Stimulated activated naive CD8-positive, alpha-beta T cell treated with anti-CD3 and anti-CD28 coated beads, Interleukin-15, amount 100 ng/mL, for 72 hours (primary cell): ENCODE results near the gene RXRA.

Source experiments
- ATAC-seq: fragments of 150-1000 bp; cut with Tn5 transposase; 2 replicates; pipeline ENCODE4 v1.10.0; 2021; ENCODE audit warnings: mild to moderate bottlenecking, moderate library complexity
- DNase-seq, 2 donors: peaks; one replicate each; pipeline ENCODE4 v3.0.0; 2021 to 2022
- H3K27ac Mint-ChIP-seq, 2 donors: one replicate each; pipeline ENCODE4 v1.8.0; 2022; ENCODE audit warnings: mild to moderate bottlenecking in 2 of 2, mixed read lengths in 2 of 2, moderate library complexity in 2 of 2
- H3K27me3 Mint-ChIP-seq: one replicate; pipeline ENCODE4 v1.8.0; 2022; ENCODE audit warnings: mixed read lengths
- H3K4me1 Mint-ChIP-seq: one replicate; pipeline ENCODE4 v1.8.0; 2022; ENCODE audit warnings: mild to moderate bottlenecking, mixed read lengths
- H3K4me3 Mint-ChIP-seq, 2 donors: one replicate each; pipeline ENCODE4 v1.8.0; 2022; ENCODE audit warnings: mild to moderate bottlenecking in 2 of 2, mixed read lengths in 2 of 2, moderate library complexity in 1 of 2
- H3K9me3 Mint-ChIP-seq, 2 donors: one replicate each; pipeline ENCODE4 v1.8.0; 2022; ENCODE audit warnings: mixed read lengths in 2 of 2

Gene RXRA

GRCh38 chr9:134333874-134334581, 7.8 kb downstream of the RXRA start:
- peaks cover 4% of the 10 kb centered on the region for H3K4me1 Mint-ChIP-seq
- H3K4me3 Mint-ChIP-seq, result no peak overlapping the region
- no peaks in the 10 kb centered on the region for H3K9me3 Mint-ChIP-seq
- H3K27ac Mint-ChIP-seq, result no peak overlapping the region
- DNase-seq, result no peak
- ATAC-seq, result no peak
- no peaks in the 10 kb centered on the region for H3K27me3 Mint-ChIP-seq

DNA sequence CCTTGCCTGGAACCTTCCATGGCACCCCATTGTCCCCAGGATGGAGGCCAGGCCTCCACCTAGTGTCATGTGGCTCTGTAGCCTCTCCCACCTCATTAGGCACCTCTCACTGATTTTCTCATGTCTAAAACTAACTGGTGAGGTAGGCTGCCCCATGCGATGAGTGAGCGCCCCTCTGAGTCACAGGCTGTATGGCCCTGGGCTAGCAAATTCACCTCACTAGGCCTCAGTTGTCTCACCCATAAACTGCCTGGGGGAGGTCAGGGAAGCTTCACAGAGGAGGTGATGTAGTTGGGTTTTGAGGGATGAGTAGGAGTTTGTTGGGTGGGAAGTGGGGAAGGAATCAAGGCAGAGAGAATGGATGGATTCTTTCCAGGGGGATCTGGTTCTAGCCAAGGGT, 8.8 kb downstream of the RXRA start:
- DNase-seq, result no peak
- no peaks in the 10 kb centered on the region for H3K4me1 Mint-ChIP-seq
- H3K27ac Mint-ChIP-seq, result no peak overlapping the region
- ATAC-seq, result no peak
- no peaks in the 10 kb centered on the region for H3K9me3 Mint-ChIP-seq
- H3K27me3 Mint-ChIP-seq, result no peaks in the 10 kb centered on the region
- H3K4me3 Mint-ChIP-seq, result no peak overlapping the region

GRCh38 chr9:134335486-134336220, 9.4 kb downstream of the RXRA start:
- DNase-seq (no peak), ATAC-seq (no peak)
- H3K4me3 Mint-ChIP-seq, result no peak overlapping the region
- no peaks in the 10 kb centered on the region for H3K4me1 Mint-ChIP-seq
- H3K9me3 Mint-ChIP-seq, result no peaks in the 10 kb centered on the region
- no peak overlapping the region for H3K27ac Mint-ChIP-seq
- H3K27me3 Mint-ChIP-seq, result no peaks in the 10 kb centered on the region

GRCh38 chr9:134336228-134336627, 10.0 kb downstream of the RXRA start:
- DNase-seq (no peak), ATAC-seq (no peak)
- H3K27ac Mint-ChIP-seq, result no peak overlapping the region
- no peaks in the 10 kb centered on the region for H3K9me3 Mint-ChIP-seq
- no peak overlapping the region for H3K4me3 Mint-ChIP-seq
- H3K4me1 Mint-ChIP-seq, result no peaks in the 10 kb centered on the region
- no peaks in the 10 kb centered on the region for H3K27me3 Mint-ChIP-seq

DNA sequence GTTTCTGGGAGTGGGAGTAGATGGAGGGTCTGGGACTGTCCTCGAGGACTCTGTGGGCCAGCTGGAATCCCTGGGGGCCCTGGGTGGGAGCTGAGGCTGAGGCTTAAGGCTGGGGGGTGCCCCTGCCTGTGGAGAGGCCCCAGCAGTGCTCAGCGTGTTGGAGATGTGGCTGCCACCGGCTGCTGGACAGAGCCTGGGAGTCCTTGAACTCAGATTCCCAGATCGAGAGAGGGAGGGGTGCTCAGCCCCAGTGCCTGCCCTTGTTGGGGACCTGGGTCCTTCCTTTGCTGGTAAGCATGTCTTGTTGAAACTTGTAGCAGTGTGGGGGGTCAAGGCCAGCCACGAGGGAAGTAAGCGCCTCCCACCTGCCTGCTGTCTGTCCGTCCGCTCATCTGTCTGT, 10.7 kb downstream of the RXRA start:
- no peaks in the 10 kb centered on the region for H3K4me1 Mint-ChIP-seq
- no peak overlapping the region for H3K4me3 Mint-ChIP-seq
- DNase-seq (no peak), ATAC-seq (no peak)
- H3K27ac Mint-ChIP-seq, result peak overlapping the region in 1 of 2 donors; percentile 54
- no peaks in the 10 kb centered on the region for H3K27me3 Mint-ChIP-seq
- no peaks in the 10 kb centered on the region for H3K9me3 Mint-ChIP-seq

- no peak overlapping the region for H3K27ac Mint-ChIP-seq
- peaks cover 5% of the 10 kb centered on the region for H3K4me1 Mint-ChIP-seq
- ATAC-seq, result no peak
- no peak overlapping the region for H3K4me3 Mint-ChIP-seq
- no peak for DNase-seq
- no peaks in the 10 kb centered on the region for H3K27me3 Mint-ChIP-seq
- H3K9me3 Mint-ChIP-seq, result no peaks in the 10 kb centered on the region
Measured at GRCh38 chr9:134337469-134337868, 11.2 kb downstream of the RXRA start.

GRCh38 chr9:134338394-134339182, 12.3 kb downstream of the RXRA start:
- H3K4me1 Mint-ChIP-seq, result peaks cover 16% of the 10 kb centered on the region
- H3K4me3 Mint-ChIP-seq, result no peak overlapping the region
- DNase-seq (no peak), ATAC-seq (no peak)
- no peaks in the 10 kb centered on the region for H3K9me3 Mint-ChIP-seq
- no peak overlapping the region for H3K27ac Mint-ChIP-seq
- no peaks in the 10 kb centered on the region for H3K27me3 Mint-ChIP-seq

- H3K9me3 Mint-ChIP-seq, result no peaks in the 10 kb centered on the region
- H3K27me3 Mint-ChIP-seq, result no peaks in the 10 kb centered on the region
- ATAC-seq (no peak), DNase-seq (no peak)
- H3K27ac Mint-ChIP-seq, result no peak overlapping the region
- peaks cover 23% of the 10 kb centered on the region for H3K4me1 Mint-ChIP-seq
- no peak overlapping the region for H3K4me3 Mint-ChIP-seq
Measured at GRCh38 chr9:134339183-134339806, 13.0 kb downstream of the RXRA start.

DNA sequence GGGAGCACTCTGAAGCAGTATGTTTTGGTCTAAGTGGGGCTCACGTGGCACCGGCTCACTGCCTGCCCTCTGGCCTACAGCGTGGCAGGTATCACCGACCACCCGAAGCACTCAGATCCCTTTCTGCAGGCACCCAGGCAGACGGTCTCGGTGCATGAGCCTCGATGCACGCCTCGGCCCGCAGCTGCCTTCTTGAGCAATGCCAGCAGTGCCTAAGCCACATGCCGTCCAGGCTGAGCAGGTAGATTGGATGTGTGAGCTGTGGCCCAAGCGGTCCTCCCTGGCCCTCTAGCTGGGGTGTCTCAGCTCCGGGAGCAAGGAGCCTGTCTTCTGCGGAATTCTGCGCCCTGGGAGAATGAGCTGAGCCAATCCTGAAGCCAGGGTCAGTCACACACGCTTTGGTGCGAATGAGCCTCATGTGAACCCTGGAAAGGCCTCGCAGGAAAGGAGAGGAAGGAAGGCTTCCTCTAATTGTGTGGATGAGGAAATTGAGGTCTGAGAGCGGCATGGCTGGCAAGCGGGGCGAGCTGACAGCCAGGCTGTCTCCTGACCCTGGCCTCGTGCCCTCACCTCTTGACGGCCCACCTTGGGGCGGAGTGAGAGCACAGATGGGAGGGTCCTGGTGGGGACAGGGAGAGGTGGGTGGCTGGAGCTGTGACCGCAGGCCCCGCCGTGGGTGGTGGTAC, 14.4 kb downstream of the RXRA start:
- Mint-ChIP-seq H3K9me3 (no peaks in the 10 kb centered on the region), H3K4me1 (peaks cover 34% of the 10 kb centered on the region), H3K27me3 (no peaks in the 10 kb centered on the region), H3K4me3 (no peak overlapping the region), H3K27ac (no peak overlapping the region)
- DNase-seq (no peak), ATAC-seq (no peak)

DNA sequence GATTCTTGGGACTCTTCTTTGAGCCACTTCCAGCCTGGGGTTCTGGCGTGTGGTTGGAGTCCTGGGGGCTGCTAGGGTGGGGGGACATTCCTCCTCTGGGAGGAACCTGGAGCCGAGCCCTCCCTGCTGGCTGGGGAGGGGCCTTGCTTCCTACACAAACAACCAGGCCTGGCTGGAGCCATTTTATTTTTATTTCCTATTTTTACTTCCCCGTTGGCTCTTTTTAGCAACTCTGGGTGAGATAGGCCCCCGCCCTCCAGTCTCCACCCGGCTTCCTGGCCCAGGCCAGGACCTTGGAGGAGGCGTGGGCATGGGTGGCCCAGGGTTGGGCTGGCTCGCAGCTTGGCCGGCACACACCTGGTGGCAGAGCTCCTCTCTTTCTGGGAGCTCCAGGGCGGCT, 15.1 kb downstream of the RXRA start:
- H3K27ac Mint-ChIP-seq, result no peak overlapping the region
- no peak overlapping the region for H3K4me3 Mint-ChIP-seq
- ATAC-seq (no peak), DNase-seq (no peak)
- H3K27me3 Mint-ChIP-seq, result no peaks in the 10 kb centered on the region
- no peaks in the 10 kb centered on the region for H3K9me3 Mint-ChIP-seq
- H3K4me1 Mint-ChIP-seq, result peaks cover 34% of the 10 kb centered on the region

- H3K27ac Mint-ChIP-seq, result peak overlapping the region in 1 of 2 donors; percentile 64
- ATAC-seq, result no peak
- no peak for DNase-seq
Measured at GRCh38 chr9:134341929-134342745, 15.9 kb downstream of the RXRA start.

GRCh38 chr9:134342746-134343115, 16.5 kb downstream of the RXRA start:
- H3K27ac Mint-ChIP-seq, result peak overlapping the region in 1 of 2 donors; percentile 27
- H3K4me1 Mint-ChIP-seq, result peaks cover 34% of the 10 kb centered on the region
- no peak for DNase-seq
- H3K27me3 Mint-ChIP-seq, result no peaks in the 10 kb centered on the region
- ATAC-seq, result no peak
- no peaks in the 10 kb centered on the region for H3K9me3 Mint-ChIP-seq
- peak overlapping the region in 1 of 2 donors; percentile 20 for H3K4me3 Mint-ChIP-seq

More at GRCh38 chr9:134341929-134342745, 15.9 kb downstream of the RXRA start:
- no peak overlapping the region for H3K4me3 Mint-ChIP-seq
- H3K4me1 Mint-ChIP-seq, result peaks cover 34% of the 10 kb centered on the region
- H3K27me3 Mint-ChIP-seq, result no peaks in the 10 kb centered on the region
- H3K9me3 Mint-ChIP-seq, result no peaks in the 10 kb centered on the region

GRCh38 chr9:134343637-134344036, 17.4 kb downstream of the RXRA start:
- ATAC-seq (no peak), DNase-seq (no peak)
- Mint-ChIP-seq H3K4me1 (peaks cover 34% of the 10 kb centered on the region), H3K4me3 (peak overlapping the region in 1 of 2 donors; percentile 47), H3K27ac (peak overlapping the region in 1 of 2 donors; percentile 84), H3K9me3 (no peaks in the 10 kb centered on the region), H3K27me3 (no peaks in the 10 kb centered on the region)

GRCh38 chr9:134344068-134344799, 18.0 kb downstream of the RXRA start:
- peak; percentile 36 to 39 for DNase-seq
- Mint-ChIP-seq H3K27me3 (no peaks in the 10 kb centered on the region), H3K9me3 (no peaks in the 10 kb centered on the region), H3K4me3 (peak overlapping the region; percentile 27 to 47), H3K4me1 (peaks cover 34% of the 10 kb centered on the region), H3K27ac (peak overlapping the region; percentile 69 to 84)
- ATAC-seq, result peak; percentile 56
